Activated effector memory CD4-positive, alpha-beta T cell treated with anti-CD3 and anti-CD28 coated beads, Interleukin-2, amount 50 U/mL, for 16 hours (primary cell): ENCODE results near the gene EVI2A.
"Not testable (repeated sequence)": the region's sequence is repeated elsewhere in the genome, so short reads cannot be mapped to it uniquely, and the experiment has no call there.

Experiments
- DNase-seq: peaks from one replicate; pipeline ENCODE4 v3.0.0-alpha.2; 2020

The EVI2A gene, protein sequence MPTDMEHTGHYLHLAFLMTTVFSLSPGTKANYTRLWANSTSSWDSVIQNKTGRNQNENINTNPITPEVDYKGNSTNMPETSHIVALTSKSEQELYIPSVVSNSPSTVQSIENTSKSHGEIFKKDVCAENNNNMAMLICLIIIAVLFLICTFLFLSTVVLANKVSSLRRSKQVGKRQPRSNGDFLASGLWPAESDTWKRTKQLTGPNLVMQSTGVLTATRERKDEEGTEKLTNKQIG

DNA sequence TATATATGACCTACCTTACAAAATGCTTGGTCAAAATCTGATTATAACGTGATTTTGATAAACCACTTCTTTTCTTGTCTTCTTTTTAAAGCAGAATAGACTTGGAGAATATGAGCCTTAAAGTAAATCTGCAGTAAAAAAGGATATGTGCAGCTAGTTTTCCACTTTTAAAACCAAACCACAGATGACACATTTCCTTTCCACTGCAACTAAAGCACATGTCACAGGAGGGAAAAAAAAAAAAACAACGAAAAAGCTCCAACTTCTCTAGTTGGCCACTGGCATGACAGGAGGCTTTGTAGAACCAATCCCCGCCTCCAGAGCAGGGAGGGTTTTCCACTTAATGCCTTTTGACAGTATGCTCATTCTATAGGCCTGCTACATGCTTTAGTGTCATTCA, at the start of gene EVI2A:
Gene EVI2A (minus strand): TSS at position 142 of the 400 bp plus-strand sequence. CDS start 2,609 bp downstream, outside the sequence.
- DNase-seq: peak; percentile 91

- no peak for DNase-seq
Measured at GRCh38 chr17:31369266-31369665, 47.8 kb upstream of the EVI2A start.

DNA sequence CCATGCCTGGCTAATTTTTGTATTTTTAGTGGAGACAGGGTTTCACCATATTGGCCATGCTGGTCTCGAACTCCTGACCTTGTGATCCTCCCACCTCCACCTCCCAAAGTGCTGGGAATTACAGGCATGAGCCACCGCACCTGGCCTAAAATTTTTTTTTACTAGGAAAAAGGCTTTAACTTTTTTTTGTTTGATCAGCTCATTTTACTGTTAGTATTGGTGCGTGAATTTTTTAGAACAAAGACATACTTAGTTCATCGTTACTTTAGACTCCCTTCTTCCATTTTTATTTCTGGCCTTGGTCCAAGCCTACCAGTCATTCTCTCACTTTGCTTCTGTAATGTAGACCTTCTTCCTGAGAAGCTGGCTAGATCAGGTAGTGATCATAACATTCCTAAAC, 44.7 kb upstream of the EVI2A start:
- DNase-seq: no peak

GRCh38 chr17:31364012-31364411, 42.6 kb upstream of the EVI2A start:
- DNase-seq: no peak

- DNase-seq: no peak
Measured at GRCh38 chr17:31357839-31358394, 36.5 kb upstream of the EVI2A start.

DNA sequence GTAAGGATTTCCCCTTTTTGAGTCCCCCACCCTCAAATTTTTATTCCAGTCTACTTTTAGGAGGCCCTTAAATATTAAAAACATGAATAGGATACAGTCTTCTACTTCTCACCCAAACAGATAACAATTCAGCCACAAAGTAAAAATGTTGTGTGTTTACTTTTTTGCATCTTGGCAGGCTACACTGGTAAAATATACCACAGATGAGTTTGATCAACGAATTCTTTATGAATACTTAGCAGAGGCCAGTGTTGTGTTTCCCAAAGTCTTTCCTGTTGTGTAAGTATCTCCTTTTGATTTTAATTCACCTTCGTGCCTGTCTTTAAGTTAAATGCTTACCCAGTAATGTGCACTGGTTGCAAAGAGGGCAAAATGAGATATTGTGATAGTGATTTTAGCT, 35.7 kb upstream of the EVI2A start:
- DNase-seq: no peak

GRCh38 chr17:31355935-31356334, 34.5 kb upstream of the EVI2A start:
- DNase-seq: no peak

- no peak for DNase-seq
Measured at GRCh38 chr17:31349454-31349853, 28.0 kb upstream of the EVI2A start.

DNA sequence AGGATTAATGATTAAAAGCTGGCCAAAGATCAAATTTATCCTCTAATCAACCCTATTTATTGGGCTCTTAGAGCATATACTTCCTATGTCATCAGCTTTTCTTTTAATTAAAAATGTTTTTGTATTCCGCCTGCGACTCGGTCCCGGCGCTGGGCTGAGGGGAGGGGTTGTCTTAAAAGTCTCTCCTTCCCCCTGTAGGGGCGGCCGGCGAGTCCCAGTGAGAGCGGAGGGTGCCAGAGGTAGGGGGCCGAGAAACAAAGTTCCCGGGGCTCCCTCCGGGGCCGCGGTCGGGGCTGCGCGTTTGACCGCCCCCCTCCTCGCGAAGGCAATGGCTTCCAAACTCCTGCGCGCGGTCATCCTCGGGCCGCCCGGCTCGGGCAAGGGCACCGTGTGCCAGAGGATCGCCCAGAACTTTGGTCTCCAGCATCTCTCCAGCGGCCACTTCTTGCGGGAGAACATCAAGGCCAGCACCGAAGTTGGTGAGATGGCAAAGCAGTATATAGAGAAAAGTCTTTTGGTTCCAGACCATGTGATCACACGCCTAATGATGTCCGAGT, 23.8 kb upstream of the EVI2A start:
- DNase-seq: not testable (repeated sequence)

DNA sequence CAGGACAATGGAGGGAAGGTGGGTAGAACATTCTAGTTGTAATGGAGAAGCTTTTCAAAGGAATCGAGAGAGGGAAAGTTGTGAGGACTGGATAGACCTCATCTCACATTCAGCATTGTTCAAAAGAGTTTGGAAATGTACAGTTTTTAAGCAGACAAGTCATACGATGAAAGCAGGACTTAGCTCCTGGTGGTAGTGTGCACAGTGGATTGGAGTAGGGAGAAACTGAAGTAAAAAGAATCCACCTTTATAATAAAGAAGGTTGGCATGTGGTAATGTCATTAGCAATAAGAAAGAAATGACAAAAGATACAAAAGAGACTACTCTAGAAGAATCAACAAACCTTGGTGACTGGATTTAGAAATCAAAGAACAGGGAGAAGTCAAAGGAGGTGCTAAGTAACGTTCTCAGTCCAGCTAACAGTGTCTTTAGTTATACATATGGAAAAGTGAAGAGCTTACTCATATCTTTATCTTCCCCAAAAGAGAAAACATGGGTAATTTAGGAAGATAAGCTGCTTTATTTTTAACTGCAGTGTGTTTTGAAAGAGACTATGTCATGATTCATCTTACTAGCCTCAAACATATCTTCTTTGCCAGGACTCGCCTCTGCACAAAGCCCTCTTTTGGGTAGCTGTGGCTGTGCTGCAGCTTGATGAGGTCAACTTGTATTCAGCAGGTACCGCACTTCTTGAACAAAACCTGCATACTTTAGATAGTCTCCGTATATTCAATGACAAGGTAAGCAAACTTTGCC, 18.7 kb upstream of the EVI2A start:
- no peak for DNase-seq

DNA sequence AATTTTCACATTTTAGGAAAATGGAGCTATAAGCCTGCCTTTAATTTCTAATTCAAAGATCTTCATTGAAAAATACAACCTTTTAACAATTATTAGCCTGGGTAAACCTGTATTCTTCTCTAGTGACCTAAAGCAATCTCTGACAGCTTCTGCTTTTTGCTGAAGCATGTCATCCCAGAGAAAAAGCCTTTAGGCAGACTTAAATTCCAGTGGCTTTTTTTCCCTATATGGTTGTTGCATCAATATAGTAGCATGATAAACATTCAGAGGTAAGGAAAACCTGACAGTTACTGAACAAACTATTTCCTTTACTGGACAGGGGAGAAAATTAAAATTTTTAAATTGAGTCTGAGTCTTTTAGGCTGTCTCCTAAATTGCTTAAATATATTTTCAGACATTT, 7.8 kb upstream of the EVI2A start:
- no peak for DNase-seq

GRCh38 chr17:31328160-31328535, 6.7 kb upstream of the EVI2A start:
- DNase-seq: no peak

DNA sequence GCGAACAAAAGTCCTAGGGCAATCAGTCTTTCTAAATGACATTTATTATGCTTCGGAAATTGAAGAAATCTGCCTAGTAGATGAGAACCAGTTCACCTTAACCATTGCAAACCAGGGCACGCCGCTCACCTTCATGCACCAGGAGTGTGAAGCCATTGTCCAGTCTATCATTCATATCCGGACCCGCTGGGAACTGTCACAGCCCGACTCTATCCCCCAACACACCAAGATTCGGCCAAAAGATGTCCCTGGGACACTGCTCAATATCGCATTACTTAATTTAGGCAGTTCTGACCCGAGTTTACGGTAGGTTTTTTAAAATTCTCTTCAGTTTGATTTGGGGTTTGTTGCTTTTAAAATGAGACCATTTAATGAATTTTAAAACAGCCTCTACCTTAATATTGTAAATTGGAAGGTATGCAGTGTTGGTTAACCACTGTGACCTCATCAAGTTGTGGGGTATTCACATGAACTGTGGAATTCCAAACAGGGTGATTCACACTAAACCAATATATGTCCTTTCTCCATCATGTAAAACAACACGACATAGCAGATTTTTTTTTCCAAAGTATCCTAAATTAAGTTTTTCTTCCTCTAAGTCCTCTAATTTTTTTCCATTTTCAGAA, 6.2 kb upstream of the EVI2A start:
- DNase-seq: no peak

DNA sequence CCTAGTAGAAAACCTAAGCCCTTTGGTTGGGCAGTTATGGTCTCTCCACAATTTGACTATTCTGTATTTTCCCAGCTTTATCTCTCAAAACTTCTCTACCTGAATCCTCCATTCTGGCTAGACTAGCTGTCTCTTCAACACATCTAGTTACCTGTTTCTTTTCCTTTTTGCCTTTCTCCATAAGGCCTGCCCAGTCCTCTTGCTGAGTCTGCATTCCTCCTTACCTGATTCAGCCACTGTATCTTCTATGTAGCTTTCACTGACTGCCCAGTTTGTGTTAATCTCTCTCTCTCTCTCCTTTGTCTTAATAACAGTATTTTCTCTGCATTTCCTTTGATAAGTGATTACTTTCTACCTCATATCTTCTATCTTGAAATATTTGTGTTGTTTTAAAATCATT, 2.1 kb upstream of the EVI2A start:
- DNase-seq: no peak

DNA sequence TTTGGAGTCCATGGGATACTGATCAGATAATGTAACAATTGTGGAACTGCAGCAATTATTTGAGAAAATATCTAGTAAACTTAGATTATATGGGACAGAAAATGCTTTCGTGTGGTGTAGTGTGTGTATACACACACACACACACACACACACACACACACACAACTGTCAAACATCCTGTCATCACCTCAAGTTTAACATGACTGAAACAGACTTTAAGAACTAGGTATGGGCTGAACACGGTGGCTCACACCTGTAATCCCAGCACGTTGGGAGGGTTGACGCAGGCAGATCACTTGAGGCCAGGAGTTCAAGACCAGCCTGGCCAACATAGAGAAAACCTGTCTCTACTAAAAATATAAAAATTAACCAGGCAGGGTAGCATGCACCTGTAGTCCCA, 544 bp upstream of the EVI2A start:
- no peak for DNase-seq

GRCh38 chr17:31320791-31321190, 631 bp downstream of the EVI2A start:
- no peak for DNase-seq

DNA sequence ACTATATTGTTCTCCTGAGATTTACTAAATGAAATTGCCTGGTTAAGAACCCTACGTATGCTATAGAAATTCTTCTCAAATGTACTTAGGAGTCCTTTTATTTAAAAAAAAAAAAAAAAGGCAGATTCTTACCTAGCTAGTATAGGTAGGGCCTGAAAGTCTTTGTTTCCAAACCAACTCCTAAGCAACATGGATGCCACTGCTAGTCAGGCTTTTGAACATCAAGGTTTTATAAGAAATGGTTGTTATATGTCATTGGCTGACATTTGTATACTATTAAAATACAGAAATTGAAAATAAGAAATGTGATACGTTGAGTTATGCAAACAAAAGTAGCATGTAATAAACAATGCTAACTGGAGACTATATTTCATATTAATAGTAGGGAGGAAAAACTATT, 1.2 kb downstream of the EVI2A start:
- DNase-seq: no peak

DNA sequence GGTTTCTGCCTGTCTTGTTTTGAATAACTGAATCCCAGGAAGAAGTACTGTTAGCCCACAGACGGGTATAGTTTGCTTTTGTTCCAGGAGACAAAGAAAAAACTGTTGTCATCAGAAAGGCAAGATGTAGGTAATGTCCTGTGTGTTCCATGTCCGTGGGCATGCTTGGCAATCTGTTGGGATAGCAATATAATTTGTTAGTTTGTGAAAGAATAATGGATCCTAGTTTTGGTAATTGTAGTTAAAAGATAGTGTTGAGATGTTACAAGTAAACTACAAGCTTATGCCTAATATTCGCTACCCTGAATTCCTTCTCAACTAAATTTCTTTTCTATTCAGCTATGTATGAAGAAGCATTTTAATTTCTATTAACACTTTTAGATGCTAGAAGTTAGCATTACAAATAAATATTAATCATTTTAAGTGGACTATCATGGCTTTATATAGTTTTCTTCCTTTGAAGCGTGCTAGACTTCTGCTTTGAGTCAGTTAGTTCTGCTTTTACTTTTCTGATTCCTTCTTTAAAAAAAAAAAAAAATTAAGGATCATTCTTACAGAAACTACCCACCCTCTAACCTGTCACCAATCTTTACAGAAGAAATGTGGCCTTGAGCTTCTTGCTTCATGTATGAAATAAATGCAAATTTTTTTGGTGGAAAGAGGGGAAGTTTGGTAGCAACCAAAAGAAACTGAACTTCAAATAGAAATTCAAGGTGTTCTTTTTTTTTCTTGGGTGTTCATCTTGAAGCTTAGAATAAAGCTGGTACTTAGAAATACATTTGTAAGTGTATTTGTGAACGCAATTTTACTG, 2.4 kb downstream of the EVI2A start:
- no peak for DNase-seq

DNA sequence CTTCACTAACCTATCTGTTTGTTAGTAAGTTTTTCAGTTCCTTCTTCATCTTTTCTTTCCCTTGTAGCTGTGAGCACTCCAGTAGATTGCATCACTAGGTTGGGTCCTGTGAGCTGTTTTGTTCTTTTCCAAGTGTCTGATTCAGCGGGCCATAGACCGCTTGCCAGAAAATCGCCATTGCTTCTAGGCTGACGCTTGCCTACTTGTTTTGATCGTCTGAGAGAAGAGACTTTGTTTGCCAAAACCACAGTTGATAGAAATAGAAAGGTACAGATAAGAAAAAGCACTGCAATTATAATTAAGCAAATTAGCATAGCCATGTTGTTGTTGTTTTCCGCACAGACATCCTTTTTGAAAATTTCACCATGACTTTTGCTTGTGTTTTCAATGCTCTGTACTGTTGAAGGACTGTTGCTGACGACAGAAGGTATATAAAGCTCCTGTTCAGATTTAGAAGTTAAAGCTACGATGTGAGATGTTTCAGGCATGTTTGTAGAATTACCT, 3.1 kb downstream of the EVI2A start:
- peak; percentile 84 for DNase-seq

DNA sequence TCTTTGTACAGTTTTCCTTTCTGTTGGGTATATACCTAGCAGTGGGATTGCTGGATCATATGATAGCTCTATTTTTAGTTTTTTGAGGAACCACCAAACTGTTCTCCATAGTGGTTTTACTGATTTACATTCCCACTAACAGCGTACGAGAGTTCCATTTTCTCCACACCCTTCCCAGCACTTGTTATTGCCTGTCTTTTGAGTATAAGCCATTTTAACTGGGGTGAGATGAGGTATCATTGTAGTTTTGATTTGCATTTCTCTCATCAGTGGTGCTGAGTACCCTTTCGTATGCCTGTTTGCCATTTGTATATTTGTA, 6.7 kb downstream of the EVI2A start:
- no peak for DNase-seq

DNA sequence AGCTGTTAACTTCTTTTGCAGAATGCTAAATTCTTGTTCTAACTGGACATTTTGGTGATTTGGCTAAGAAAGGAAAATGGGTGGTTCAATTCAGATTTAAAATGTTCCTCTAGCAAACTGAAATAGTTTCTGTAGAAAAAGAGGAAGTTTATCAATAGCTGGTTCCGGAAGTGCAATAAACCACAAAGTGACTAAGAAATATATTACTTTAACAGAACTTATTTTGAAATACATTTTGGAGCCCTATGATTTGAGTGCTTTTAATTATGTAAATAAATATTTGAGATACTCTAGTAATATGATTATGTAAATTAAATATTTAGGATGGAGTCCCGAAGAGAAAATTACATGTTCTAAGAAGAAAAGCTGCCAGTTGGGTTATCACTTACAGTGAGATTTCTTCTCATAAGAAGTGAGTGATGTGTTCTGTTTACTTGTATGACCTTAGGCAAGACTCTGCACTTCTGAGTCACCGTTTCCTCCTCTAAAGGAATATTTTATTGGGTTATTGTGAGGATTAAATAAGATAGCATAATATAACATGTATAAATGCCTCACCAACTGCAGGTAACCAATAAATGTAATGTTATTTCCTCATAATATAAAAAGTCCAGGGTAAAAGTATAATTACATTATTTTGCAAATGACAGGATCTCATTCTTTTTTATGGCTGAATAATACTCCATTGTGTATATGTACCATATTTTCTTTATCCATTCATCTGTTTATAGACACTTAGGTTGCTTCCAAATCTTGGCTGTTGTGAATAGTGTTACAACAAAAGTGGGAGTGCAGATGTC, 7.2 kb downstream of the EVI2A start, which contains the start of gene EVI2B:
Gene EVI2B (minus strand): TSS at position 73 of the 800 bp plus-strand sequence. CDS start 8,445 bp downstream, outside the sequence.
- DNase-seq: no peak

GRCh38 chr17:31312223-31312622, 9.2 kb downstream of the EVI2A start:
- DNase-seq: peak; percentile 80
